Stimulated activated CD4-positive, alpha-beta T cell treated with anti-CD3 and anti-CD28 coated beads, Interleukin-2, amount 100 ng/mL, for 24 hours (primary cell): ENCODE results near the gene UCHL3.
"Not testable (repeated sequence)": the region's sequence is repeated elsewhere in the genome, so short reads cannot be mapped to it uniquely, and the experiment has no call there.

Experiments
- DNase-seq, 2 donors: peaks; one replicate each; pipeline ENCODE4 v3.0.0-alpha.2; 2020

The UCHL3 gene

DNA sequence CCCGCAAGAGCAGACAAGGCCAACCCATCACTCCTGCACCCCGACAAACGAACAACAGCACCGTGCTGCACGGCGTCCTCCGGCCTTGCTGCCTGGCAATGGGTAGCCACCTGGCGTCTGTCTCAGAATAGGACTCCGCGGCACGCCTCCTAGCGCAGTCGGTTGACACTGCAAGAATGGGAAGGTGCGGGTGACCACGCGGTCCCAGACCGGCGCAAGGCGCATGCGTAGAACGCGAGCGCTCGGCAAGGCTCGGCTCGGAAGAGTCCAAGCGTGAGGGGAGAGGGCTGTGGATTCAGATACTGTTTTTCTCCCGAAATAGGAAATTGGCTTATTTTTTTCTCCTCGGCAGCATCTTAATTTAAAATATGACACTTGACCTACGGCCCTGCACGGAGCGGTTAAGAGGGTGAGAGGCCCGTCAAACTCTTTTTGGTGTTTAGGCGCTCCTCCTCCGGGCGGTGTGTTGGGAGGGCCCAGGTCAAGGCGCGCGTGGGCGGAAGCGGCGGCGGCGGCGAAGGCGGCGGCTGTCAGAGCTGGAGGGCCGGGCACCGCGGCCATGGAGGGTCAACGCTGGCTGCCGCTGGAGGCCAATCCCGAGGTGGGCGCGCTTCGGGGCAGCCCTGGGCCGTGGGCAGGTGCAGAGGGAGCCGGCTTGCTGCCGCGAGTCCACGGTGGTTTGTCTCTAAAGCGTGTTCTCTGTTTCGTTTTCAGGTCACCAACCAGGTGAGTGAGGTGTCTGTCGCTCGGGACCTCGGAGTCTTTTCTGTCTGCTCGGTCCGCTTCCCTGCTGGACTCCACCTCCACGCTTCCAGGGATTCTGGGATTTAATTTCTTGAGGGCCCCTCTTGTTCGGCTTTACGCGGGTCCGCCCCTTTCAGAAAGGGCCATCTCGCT is at the start of gene UCHL3:
TSS of gene UCHL3 (plus strand) at position 530 of the 897 bp plus-strand sequence. CDS start at position 560, 30 bp downstream.
- peak; percentile 98 for DNase-seq

GRCh38 chr13:75505327-75505726 is 44.3 kb upstream of the UCHL3 start:
- DNase-seq = no peak

DNA sequence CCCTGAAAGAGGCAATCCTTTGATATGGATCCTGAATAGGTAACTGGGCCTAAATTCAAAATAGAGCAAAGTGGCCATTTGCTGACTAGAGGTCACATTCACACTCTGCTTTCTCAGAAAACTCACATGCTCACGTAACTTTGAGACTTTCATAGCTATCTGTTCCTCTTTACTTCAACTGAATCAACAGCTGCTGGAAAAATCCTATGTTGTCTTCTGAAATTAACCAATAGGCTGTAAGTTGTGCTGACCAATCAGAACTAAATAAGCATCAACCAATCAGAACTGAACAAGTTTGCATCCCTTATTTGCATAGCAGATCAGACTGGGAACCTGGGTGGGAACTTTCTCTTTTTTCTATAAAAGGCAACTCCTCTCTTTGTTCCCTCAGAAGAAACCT is 43.6 kb upstream of the UCHL3 start:
- no peak for DNase-seq

GRCh38 chr13:75507027-75508001 is 42.3 kb upstream of the UCHL3 start:
- DNase-seq = no peak

DNA sequence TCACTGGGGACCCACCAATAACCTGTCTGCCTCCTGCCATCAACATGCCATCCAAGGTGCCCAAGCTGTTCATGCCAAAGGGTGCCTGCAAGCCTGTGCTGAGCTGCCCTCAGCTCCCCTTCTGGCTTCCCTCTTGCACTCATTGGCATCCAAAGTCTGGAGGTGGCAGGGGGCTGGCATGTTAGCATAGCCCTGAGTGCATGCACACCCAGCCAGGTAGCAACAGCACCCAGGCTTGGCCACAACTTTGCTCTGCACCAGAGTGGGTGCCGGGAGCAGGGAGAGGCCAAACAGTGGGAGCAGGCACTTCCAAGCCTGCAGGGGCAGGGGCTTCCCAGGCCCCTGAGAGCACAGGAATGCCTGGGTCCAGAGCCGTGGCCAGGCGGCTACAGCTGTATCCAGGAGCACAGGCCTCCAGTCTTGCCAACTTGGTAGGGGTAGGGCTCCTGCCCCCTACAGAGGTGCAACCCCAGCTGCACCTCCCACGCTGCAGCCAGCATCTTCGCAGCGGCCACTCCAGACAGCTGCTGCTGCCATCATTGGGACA is 41.5 kb upstream of the UCHL3 start:
- no peak for DNase-seq

DNA sequence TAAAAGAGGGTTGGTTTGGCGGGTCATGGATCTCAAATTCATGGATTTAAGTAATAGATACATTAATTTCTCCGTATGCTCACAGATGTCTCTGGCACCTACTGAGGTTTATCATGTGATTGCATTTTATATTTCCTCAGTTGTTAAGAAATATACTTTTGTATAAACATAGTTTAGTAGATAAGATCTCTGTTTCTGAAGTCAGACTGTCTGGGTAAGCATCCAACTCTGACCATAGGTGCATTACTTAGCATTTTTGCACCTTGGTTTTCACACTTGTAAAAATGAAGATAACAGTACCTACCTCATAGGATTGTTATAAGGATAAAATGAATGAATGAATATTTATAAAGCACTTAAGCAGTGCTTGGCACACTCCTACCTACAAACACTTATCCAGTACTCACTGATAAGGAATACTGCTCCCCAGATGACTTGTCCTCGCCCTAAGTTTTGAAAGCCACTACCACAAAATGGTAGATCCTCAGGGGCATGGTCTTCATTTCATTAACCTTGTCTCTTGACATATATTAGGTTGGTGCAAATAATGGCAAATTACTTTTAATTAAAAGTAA is 38.5 kb upstream of the UCHL3 start:
- DNase-seq = no peak

DNA sequence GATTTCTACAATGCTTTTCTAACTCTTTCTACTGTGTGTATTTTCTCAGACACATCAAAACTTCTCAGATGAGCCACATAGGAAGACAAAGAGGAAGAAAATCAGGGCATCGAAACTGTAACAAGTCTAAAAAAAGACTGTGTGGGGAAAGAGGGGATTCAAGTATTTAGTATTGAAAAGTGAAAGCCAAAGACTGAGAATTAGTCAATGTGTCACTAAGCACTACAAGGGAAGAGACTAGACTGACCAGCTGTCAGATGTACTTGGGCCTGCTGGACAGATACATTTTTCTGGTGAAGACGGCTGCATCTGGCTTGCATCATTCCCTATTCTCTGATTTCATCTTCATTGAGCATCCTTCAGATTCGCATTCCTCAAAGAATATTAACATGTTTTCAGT is 37.3 kb upstream of the UCHL3 start:
- no peak for DNase-seq

- DNase-seq = no peak
These were observed 36.3 kb upstream of the UCHL3 start for GRCh38 chr13:75513271-75513670.

GRCh38 chr13:75514080-75514995 is 35.3 kb upstream of the UCHL3 start:
- DNase-seq = no peak

DNA sequence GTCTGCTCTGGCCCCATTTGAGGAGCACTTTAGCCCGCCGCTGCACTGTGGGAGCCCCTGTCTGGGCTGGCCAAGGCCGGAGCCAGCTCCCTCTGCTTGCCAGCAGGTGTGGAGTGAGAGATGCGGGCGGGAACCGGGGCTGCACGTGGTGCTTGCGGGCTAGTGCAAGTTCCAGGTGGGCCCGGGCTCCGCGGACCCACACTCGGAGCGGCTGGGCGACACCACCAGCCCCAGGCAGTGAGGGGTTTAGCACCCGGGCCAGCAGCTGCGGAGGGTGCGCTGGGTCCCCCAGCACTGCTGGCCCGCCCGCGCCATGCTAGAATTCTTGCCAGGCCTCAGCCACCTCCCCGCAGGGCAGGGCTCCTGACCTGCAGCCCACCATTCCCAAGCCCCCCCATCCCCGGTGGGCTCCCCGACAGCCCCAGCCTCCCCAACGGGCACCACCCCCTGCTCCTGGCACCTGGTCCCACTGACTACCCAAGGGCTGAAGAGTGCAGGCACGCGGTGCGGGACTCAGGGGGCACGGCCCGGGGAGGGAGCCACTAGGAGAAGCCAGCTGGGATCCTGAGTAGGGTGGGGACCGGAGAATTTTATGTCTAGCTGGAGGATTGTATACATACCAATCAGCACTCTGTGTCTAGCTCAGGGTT is 31.0 kb upstream of the UCHL3 start:
- no peak for DNase-seq

- no peak for DNase-seq
These were observed 27.6 kb upstream of the UCHL3 start for GRCh38 chr13:75521956-75522355.

- DNase-seq = no peak
These were observed 19.0 kb upstream of the UCHL3 start for GRCh38 chr13:75530549-75530961.

DNA sequence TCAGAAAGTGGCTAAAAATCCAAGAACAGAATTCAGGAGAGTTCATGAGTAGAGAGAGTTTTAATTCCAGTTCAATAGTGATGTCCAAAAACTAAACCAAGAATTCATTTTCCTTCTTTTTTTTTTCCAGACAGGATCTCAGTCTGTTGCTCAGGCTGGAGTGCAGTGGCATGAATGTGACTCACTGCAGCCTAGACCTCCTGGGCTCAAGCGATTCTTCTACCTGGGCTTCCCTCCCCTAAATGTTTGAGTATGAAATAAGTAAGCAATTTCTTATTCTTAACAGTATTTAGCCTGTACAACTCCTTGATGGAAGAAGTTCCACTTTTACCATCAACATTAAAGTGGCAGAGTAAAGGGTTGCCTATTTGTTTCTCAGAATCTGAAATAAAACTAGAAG is 15.7 kb upstream of the UCHL3 start:
- DNase-seq = no peak

- DNase-seq = peak; percentile 73
These were observed 11.9 kb upstream of the UCHL3 start, which contains the start of gene COMMD6 for GRCh38 chr13:75537401-75538365. COMMD6 (minus strand) TSS chr13:75537841; CDS start chr13:75537805, 36 bp downstream.

DNA sequence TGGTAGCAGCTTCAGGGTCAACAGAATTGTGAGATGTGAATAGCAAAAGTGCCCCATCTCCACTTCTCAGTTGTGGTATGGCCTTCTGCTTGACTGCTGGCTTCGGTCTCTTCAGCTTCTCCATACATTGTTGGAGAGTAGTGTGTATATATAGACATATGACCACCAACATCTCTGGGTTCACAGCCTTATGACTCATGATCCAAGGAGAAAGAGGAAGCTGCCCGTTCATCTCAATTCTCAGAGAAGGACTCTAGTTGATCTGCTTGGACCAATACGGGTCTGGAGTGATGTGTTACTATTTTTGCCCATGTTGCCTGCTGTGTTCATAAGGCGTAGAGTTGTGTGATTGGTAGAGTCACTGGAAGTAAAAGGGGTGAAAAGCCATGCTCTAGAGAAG is 8.3 kb upstream of the UCHL3 start:
- DNase-seq = no peak

GRCh38 chr13:75541961-75542360 is 7.6 kb upstream of the UCHL3 start:
- DNase-seq = no peak

DNA sequence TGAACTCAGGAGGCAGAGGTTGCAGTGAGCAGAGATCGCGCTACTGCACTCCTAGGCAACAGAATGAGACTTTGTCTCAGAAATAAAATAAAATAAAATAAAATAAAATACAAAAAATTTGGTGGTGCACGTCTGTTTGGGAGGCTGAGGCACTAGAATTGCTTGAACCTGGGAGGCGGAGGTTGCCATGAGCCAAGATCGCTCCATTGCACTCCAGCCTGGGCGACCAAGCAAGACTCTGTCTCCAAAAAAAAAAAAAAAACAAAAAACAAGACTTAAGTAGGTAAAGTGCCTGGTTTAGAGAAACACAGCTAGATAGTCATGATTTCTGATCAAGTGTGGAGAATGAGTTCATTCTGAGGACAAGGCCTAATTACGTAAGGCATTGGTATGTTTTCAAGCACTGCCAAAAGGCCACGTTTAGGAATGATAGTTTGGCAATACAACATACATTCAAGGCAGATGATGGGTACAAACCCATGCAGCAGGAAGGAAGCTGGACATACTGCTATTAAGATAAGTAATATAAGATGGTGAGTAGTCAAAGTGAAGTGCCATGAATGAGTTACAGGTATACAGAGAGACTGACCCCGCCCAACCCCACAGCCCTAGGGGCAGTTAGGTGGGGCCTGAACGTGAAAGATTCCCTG is 4.8 kb upstream of the UCHL3 start:
- DNase-seq = no peak

- not testable (repeated sequence) for DNase-seq
These were observed 4.2 kb upstream of the UCHL3 start for GRCh38 chr13:75545386-75545785.

DNA sequence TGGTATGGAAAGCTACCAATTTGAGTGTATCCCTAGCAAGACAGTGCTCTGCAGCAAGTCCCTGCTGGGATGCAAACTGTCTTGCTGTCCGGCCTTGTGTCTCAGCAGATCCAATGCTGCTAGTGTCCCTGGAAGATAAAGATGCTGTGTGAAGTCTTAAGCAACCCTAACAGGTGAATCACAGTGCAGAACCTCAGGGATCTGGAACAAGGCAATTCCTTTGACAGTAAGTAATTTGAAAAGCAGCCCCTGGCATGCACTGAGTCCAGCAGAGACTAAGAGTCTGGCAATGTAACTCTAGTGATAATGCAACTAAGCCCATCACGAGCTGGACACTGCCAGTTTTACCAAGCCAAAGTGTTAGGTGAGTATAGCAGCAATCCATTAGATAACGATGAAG is 1.7 kb upstream of the UCHL3 start:
- no peak for DNase-seq
